IPS-18a (cell line): ENCODE results near the gene EIF2B2.

ENCODE experiments used
- H3K27ac ChIP-seq: one replicate; pipeline ENCODE4 v1.5.1; 2013; ENCODE audit warnings: low read length
- H3K27me3 ChIP-seq: one replicate; pipeline ENCODE4 v1.6.1; 2013; ENCODE audit warnings: mild to moderate bottlenecking, low read length; ENCODE audit not compliant: control insufficient read depth, insufficient read depth
- H3K36me3 ChIP-seq: one replicate; pipeline ENCODE4 v1.6.1; 2013; ENCODE audit warnings: low read depth, low read length; ENCODE audit not compliant: control insufficient read depth
- H3K4me1 ChIP-seq: one replicate; pipeline ENCODE4 v1.6.1; 2013; ENCODE audit warnings: low read depth, low read length; ENCODE audit not compliant: control insufficient read depth
- H3K4me3 ChIP-seq: one replicate; pipeline ENCODE4 v1.5.1; 2013; ENCODE audit warnings: low read length
- H3K9ac ChIP-seq: one replicate; pipeline ENCODE4 v1.6.1; 2013; ENCODE audit warnings: mild to moderate bottlenecking, low read length, moderate library complexity
- H3K9me3 ChIP-seq: one replicate; pipeline ENCODE4 v1.6.1; 2013; ENCODE audit warnings: low read depth, low read length; ENCODE audit not compliant: control insufficient read depth

Gene EIF2B2

DNA sequence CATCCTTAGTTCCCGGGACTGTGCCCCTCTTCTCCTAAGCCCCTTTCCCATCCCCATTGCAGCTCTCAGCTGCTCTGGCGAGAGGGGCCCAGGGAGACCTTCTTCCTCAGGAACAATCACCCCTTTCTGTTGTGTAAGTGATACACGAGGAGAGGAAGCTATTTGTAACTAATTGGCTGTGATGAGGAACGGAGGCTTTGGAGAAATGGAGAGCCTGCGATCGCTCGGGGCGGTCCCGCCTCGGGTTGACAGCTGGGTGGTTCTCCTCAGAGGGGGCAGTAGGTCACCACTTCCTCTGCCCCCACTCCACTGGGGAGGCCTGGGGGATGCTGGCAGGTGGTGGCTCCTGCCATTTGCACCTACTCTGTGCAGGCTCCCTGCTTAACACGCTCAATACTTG lies 40.7 kb upstream of the EIF2B2 start:
- Histone ChIP-seq H3K27ac (no peak overlapping the region), H3K4me1 (no peaks in the 10 kb centered on the region), H3K4me3 (no peak overlapping the region), H3K36me3 (no peaks in the 10 kb centered on the region), H3K9ac (no peak overlapping the region), H3K27me3 (no peaks in the 10 kb centered on the region), H3K9me3 (no peaks in the 10 kb centered on the region)

DNA sequence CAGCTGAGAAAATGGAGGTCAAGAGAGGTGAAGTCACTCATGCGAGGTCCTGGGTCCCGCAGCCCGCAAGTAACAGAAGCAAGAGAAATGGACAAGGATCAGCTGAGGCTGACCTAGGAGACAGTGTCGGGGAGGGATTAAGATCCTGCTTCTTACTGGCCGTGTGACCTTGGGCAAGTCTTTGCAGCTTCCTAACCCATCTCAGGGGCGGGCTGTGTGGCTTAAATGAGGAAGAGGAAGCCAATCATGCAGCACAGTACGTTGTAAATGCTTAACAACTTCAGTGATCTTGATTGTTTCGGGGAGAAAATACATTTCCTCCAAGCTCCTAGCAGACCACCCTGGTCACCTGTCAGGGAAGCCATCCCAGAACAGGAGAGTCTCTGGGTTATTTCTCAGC lies 40.2 kb upstream of the EIF2B2 start:
- H3K27ac ChIP-seq: no peak overlapping the region
- H3K9ac ChIP-seq: no peak overlapping the region
- no peak overlapping the region for H3K4me3 ChIP-seq
- H3K27me3 ChIP-seq: no peaks in the 10 kb centered on the region
- H3K36me3 ChIP-seq: no peaks in the 10 kb centered on the region
- H3K9me3 ChIP-seq: no peaks in the 10 kb centered on the region
- H3K4me1 ChIP-seq: no peaks in the 10 kb centered on the region

DNA sequence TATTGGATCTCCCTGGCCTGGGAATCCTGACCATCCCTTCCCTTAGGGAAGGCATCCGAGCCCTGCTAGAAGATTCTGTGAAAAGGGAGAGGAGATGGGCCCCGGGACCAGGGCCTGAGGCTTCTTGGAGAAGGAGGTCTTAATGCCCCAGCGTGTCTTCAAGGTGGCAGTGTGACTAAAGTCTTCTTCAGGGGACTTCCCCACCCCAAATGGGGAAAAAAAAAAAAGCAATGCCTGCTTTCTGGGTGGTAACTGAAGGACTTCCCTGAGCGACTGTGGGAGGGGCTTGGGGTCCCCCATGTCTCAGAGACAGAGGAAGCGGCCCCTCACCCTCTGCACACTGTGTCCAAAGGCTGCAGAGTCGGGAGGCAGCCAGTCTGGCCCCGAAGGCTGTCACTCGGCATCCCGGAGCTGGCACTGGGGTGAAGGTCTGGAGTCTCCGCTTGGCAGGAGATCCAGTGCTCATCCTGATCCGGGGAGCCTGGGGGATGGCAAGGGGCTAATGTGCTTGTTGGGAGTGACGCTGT lies 39.5 kb upstream of the EIF2B2 start:
- Histone ChIP-seq H3K27me3 (no peaks in the 10 kb centered on the region), H3K4me3 (no peak overlapping the region), H3K4me1 (no peaks in the 10 kb centered on the region), H3K9me3 (no peaks in the 10 kb centered on the region), H3K36me3 (no peaks in the 10 kb centered on the region), H3K9ac (no peak overlapping the region), H3K27ac (no peak overlapping the region)

DNA sequence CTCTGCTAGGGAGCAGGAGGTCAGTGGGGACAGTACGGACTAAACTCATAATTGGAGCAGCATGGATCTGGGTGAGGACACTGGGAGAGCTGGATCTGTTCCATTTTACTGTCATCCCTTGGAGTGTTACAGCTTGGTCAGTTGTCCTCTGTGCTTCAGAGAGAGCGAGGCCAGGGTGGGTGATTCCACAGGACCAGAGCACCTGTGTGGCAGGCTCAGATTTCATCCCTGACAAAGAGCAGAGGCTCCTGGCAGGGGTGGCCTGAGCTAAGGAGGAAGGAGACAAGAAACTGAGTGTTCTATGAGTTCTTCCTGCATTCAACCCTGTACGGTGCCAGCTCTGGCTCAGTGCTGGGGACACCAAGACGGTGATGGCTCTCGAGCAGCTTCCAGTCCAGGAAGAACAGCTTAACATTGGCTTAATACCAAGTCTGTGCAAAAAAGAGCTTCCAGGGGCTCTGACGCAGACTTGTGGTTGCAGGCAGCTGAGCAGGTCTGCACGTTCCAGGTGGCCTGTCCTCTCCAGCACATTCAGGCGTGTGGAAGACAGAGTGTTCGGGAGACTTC lies 38.9 kb upstream of the EIF2B2 start:
- H3K4me3 ChIP-seq: no peak overlapping the region
- no peaks in the 10 kb centered on the region for H3K9me3 ChIP-seq
- no peaks in the 10 kb centered on the region for H3K4me1 ChIP-seq
- no peak overlapping the region for H3K27ac ChIP-seq
- no peaks in the 10 kb centered on the region for H3K27me3 ChIP-seq
- H3K9ac ChIP-seq: no peak overlapping the region
- no peaks in the 10 kb centered on the region for H3K36me3 ChIP-seq

DNA sequence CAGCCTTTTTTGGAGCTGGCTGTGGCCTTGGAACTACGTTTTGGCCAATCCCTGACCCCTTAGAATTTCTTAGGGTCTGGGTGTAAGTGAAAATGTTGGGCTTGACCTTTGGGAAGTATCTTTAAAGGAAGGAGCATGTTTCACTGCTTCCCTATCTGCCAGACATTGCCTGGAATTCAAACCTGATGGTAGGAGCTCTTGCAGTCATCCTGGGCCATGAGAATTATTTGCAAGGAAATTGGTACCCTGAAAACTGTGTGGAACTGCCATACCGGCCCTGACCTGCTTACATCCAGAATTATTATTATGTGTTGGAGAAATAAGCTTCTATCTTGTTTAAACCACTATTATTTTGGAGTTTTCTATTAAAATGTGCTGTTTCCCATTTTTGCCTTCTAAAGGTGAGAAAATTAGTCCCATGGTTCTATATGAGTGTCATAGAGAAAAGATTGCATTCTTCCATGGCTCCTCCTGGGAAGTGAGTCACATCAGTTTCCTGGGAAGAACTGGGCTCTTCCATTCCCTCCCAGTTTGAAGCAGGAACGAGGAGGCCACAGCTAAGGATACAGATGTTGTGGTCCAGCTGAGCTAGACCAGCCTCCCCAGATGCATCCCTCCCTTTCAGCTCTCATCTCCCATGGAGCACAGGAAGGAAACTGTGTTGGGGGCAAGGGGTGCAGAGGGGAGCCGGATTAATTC lies 37.8 kb upstream of the EIF2B2 start:
- Histone ChIP-seq H3K27ac (no peak overlapping the region), H3K27me3 (no peaks in the 10 kb centered on the region), H3K4me1 (no peaks in the 10 kb centered on the region), H3K4me3 (no peak overlapping the region), H3K36me3 (no peaks in the 10 kb centered on the region), H3K9ac (no peak overlapping the region), H3K9me3 (no peaks in the 10 kb centered on the region)

DNA sequence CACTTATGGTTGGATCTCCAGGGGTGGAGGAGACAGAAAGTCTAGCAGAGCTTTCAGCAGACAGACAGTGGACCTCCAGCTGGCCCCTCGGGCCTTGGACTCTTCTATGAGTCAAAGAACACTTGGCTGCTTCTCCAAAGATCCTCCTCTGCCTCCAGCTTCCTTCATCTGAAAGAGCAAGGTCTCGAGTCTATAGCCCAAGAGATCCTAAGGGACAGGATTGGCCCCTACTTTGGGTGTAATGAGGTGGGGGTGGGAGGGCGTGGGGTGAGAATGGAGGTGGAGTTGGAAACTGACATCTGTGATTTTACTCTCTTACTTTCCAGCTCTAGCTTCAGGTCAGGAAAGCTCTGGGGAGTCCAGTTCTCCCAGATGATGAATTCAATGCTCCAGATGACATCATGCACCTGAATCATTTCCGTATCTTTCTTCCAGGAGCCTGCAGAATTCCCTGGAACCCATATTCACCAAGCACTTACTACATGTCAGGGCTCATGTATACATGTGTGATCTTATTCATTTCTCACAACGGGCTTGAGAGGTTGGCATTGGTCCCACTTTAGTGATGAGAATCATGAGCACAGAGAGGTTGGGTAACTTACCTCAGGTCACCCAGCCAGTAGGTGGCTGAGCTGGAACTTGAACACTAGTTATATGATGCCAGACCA lies 37.1 kb upstream of the EIF2B2 start:
- Histone ChIP-seq H3K36me3 (no peaks in the 10 kb centered on the region), H3K9me3 (no peaks in the 10 kb centered on the region), H3K9ac (no peak overlapping the region), H3K4me1 (no peaks in the 10 kb centered on the region), H3K27me3 (no peaks in the 10 kb centered on the region), H3K27ac (no peak overlapping the region), H3K4me3 (no peak overlapping the region)

DNA sequence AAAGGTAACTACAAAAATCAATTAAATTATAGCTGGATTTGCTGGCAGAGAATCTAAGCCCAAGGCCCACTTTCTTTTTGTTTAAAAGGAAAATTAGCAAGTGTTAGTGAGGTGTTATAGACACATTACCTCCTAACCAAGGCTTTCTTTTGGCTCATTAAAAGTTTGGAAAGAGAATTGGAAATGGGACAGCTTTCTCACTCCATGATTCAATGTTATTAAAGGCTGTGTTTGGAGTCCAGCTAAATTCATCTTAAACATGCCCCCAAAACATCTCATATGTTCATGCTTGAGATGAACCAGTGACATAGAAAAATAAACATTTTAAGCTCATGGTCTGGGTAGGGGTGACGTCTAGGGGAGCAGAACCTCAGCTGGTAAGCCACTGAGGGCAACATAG lies 33.9 kb upstream of the EIF2B2 start:
- H3K27me3 ChIP-seq: no peaks in the 10 kb centered on the region
- H3K9me3 ChIP-seq: no peaks in the 10 kb centered on the region
- H3K4me1 ChIP-seq: peaks cover 3% of the 10 kb centered on the region
- H3K4me3 ChIP-seq: no peak overlapping the region
- no peaks in the 10 kb centered on the region for H3K36me3 ChIP-seq
- no peak overlapping the region for H3K9ac ChIP-seq
- no peak overlapping the region for H3K27ac ChIP-seq

DNA sequence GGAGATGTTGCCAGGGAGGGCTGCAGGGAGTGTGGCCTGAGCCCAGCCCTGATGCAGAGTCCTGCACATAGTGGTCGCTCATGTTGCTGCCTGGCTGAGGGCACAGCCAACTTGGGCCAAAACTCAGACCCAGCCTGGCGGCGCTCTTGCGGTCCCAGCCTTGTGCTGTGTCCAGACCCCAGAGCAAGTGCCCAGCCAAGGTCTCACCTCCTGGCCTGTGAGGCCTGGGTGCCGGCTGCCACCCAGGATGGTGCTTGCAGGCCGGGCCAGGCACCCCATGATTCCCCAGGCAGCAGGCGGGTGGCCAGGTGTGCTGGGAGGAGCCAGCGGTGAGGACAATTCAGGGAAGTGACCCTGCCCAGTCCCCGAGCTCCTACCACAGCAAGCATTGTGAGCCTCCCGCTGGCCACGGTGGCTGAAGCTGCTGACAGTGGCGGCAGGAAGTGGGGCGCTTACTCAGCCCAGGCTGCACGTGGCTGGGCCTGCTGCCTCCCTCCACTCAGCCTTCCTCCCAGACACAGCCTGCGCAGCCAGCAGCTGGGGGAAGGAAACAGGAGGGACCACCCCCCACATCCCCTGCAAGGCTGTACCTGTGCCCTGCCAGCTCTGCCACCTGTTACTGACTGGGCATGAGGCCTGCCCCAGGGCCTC lies 29.6 kb upstream of the EIF2B2 start:
- no peak overlapping the region for H3K9ac ChIP-seq
- H3K4me1 ChIP-seq: peaks cover 12% of the 10 kb centered on the region
- H3K36me3 ChIP-seq: no peaks in the 10 kb centered on the region
- H3K27me3 ChIP-seq: no peaks in the 10 kb centered on the region
- H3K9me3 ChIP-seq: no peaks in the 10 kb centered on the region
- no peak overlapping the region for H3K27ac ChIP-seq
- no peak overlapping the region for H3K4me3 ChIP-seq

DNA sequence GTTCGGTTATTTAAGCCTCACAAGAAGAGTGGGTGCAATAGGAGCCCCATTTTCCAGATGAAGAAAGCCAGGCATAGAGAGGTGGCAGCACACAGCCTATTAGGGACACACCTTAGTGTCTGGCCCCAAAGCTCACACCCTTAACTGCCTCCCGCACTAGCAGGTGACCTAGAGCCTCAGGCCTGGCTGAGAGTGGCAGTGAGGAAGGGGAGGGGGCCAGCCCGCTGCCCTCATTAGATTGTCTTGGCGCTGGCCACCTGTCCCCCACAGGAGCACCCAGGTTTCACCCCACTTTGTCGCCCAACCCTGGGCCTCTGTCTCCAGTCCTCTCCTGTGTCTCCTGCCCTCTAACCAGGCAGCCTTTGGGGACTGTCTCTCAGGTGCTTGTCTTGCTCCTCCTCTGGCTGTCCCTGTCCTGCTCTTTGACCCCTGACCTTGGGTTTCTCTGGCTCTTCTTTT lies 28.8 kb upstream of the EIF2B2 start:
- Histone ChIP-seq H3K27ac (no peak overlapping the region), H3K4me3 (no peak overlapping the region), H3K36me3 (no peaks in the 10 kb centered on the region), H3K9ac (no peak overlapping the region), H3K4me1 (peaks cover 20% of the 10 kb centered on the region), H3K9me3 (no peaks in the 10 kb centered on the region), H3K27me3 (no peaks in the 10 kb centered on the region)

DNA sequence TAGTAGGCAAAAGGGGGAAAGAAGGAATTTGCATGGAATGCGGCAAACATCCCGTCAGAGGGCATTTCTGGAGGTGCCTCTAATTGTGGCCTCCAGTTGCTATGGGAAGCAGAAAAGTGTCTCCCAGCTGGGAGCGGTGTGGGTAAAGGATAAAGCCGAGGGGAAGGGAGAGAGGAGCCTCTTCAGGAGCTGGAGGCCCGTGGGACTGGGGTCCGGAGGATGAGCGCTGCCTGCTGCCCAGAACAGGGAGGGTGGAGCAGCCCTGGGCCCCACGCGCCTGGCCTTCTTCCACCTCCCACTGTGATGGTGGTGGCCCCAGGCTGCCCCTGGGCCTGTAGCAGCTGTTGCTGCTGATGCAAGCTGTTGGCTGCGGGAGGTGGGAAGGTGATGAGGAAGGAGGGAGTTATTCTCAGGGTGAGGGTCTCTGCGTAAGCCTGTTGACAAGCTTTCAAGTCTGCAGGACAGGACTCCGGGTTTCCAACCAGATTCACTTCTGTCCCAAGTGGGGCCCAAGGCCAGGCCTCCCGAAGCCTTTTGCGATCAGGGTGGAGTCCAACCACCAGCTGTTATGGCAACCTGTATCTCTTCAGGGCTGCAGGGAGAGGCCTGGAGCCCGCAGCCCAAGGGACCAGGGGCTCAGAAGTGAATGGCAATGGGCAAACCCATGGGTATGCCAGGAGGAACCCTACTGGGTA lies 28.2 kb upstream of the EIF2B2 start:
- Histone ChIP-seq H3K27ac (no peak overlapping the region), H3K36me3 (no peaks in the 10 kb centered on the region), H3K4me1 (peaks cover 24% of the 10 kb centered on the region), H3K9me3 (no peaks in the 10 kb centered on the region), H3K4me3 (no peak overlapping the region), H3K27me3 (no peaks in the 10 kb centered on the region), H3K9ac (no peak overlapping the region)
